SW480 (cell line): ENCODE measurements around the gene KLK14.

ENCODE experiments used
- DNase-seq: peaks from one replicate; pipeline ENCODE4 v3.0.0-alpha.2; 2016; ENCODE audit warnings: low spot score

Gene KLK14

GRCh38 chr19:51044327-51044726 lies 38.4 kb downstream of the KLK14 start:
- no peak for DNase-seq

GRCh38 chr19:51043497-51043896 lies 39.2 kb downstream of the KLK14 start:
- DNase-seq, result no peak

GRCh38 chr19:51040151-51040550 lies 42.5 kb downstream of the KLK14 start:
- peak; percentile 91 for DNase-seq

GRCh38 chr19:51036519-51036918 lies 46.2 kb downstream of the KLK14 start:
- no peak for DNase-seq

GRCh38 chr19:51034704-51035103 lies 48.0 kb downstream of the KLK14 start, which contains the start of gene KLK12:
TSS of gene KLK12 (minus strand) at chr19:51035002. CDS start at chr19:51034621, 381 bp downstream.
- DNase-seq, result no peak

GRCh38 chr19:51031880-51032225 lies 50.8 kb downstream of the KLK14 start:
- DNase-seq, result no peak

GRCh38 chr19:51031220-51031879 lies 51.3 kb downstream of the KLK14 start:
- DNase-seq, result no peak

- DNase-seq, result peak; percentile 65
These were observed 52.1 kb downstream of the KLK14 start for GRCh38 chr19:51030631-51031030.

- DNase-seq, result peak; percentile 51
These were observed 53.0 kb downstream of the KLK14 start for GRCh38 chr19:51029718-51030117.
